ENCODE data around the gene CELF2. TPM values are rescaled to one million over a fixed set of nuclear protein-coding genes. Genes with fewer than 3 reads are reported as not detected.

CELF2 gene
- total RNA-seq, 1 donor from 2014 or later, result 33.8 TPM

GRCh38 chr10:11322698-11323097 lies 305.0 kb downstream of the CELF2 start:
- Mint-ChIP-seq H3K27me3 (ENCODE audit: unreplicated experiment) (no peaks in the 10 kb centered on the region), H3K9me3 (ENCODE audit: unreplicated experiment) (no peaks in the 10 kb centered on the region), H3K27ac (ENCODE audit: unreplicated experiment) (no peak overlapping the region), H3K4me1 (ENCODE audit: unreplicated experiment) (no peaks in the 10 kb centered on the region), H3K4me3 (ENCODE audit: unreplicated experiment) (no peak overlapping the region), H3K36me3 (ENCODE audit: unreplicated experiment) (no peaks in the 10 kb centered on the region)
- no peak for DNase-seq (ENCODE audit: extremely low spot score, unreplicated experiment)
- TF ChIP-seq CTCF (IDR thresholded peaks at IDR 0.05), result no peak

DNA sequence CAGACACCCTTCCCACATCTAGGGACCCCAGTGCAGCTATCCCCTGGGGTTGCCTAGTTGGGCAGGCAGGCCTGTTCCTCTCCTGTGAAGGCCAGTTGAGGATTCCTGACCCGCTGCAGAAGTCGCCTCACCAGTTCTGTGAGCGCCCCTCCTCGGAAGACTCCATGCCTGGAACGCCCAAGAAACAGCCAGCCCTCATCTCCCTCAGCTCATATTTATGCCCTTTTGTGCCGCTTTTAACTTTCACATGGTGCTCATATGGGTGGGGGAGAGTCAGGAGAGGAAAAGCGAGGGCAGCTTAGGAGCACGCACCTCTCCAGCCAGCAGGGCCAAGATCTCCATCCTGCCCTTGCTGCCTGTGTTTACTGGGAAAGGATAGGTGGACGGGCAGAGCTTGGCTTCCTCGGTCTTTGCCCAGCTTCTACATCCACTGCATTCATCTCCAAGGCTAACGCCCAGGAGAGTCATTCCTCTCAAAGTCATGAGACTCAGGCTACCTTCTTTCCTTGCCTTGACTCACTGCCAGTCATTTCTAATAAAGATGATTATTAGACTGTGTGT lies 307.2 kb downstream of the CELF2 start:
- no peak for TF ChIP-seq CTCF (IDR thresholded peaks at IDR 0.05)
- no peaks in the 10 kb centered on the region for H3K36me3 Mint-ChIP-seq (ENCODE audit: unreplicated experiment)
- no peaks in the 10 kb centered on the region for H3K27me3 Mint-ChIP-seq (ENCODE audit: unreplicated experiment)
- H3K4me3 Mint-ChIP-seq (ENCODE audit: unreplicated experiment), result no peak overlapping the region
- H3K4me1 Mint-ChIP-seq (ENCODE audit: unreplicated experiment), result no peaks in the 10 kb centered on the region
- no peaks in the 10 kb centered on the region for H3K9me3 Mint-ChIP-seq (ENCODE audit: unreplicated experiment)
- no peak overlapping the region for H3K27ac Mint-ChIP-seq (ENCODE audit: unreplicated experiment)
- DNase-seq (ENCODE audit: extremely low spot score, unreplicated experiment), result no peak

- Mint-ChIP-seq H3K9me3 (ENCODE audit: unreplicated experiment) (no peaks in the 10 kb centered on the region), H3K4me1 (ENCODE audit: unreplicated experiment) (peaks cover 4% of the 10 kb centered on the region), H3K27ac (ENCODE audit: unreplicated experiment) (no peak overlapping the region), H3K4me3 (ENCODE audit: unreplicated experiment) (no peak overlapping the region), H3K36me3 (ENCODE audit: unreplicated experiment) (peaks cover 5% of the 10 kb centered on the region), H3K27me3 (ENCODE audit: unreplicated experiment) (no peaks in the 10 kb centered on the region)
- TF ChIP-seq CTCF (IDR thresholded peaks at IDR 0.05), result no peak
- DNase-seq (ENCODE audit: extremely low spot score, unreplicated experiment), result no peak
Measured at GRCh38 chr10:11325817-11326216, 308.1 kb downstream of the CELF2 start.

GRCh38 chr10:11326241-11326640 lies 308.6 kb downstream of the CELF2 start:
- H3K27ac Mint-ChIP-seq (ENCODE audit: unreplicated experiment), result no peak overlapping the region
- H3K9me3 Mint-ChIP-seq (ENCODE audit: unreplicated experiment), result no peaks in the 10 kb centered on the region
- no peak for DNase-seq (ENCODE audit: extremely low spot score, unreplicated experiment)
- H3K36me3 Mint-ChIP-seq (ENCODE audit: unreplicated experiment), result peaks cover 5% of the 10 kb centered on the region
- H3K27me3 Mint-ChIP-seq (ENCODE audit: unreplicated experiment), result no peaks in the 10 kb centered on the region
- no peak for TF ChIP-seq CTCF (IDR thresholded peaks at IDR 0.05)
- H3K4me3 Mint-ChIP-seq (ENCODE audit: unreplicated experiment), result no peak overlapping the region
- peaks cover 4% of the 10 kb centered on the region for H3K4me1 Mint-ChIP-seq (ENCODE audit: unreplicated experiment)

GRCh38 chr10:11326913-11327616 lies 309.4 kb downstream of the CELF2 start:
- peaks cover 5% of the 10 kb centered on the region for H3K36me3 Mint-ChIP-seq (ENCODE audit: unreplicated experiment)
- no peak overlapping the region for H3K4me3 Mint-ChIP-seq (ENCODE audit: unreplicated experiment)
- peaks cover 9% of the 10 kb centered on the region for H3K4me1 Mint-ChIP-seq (ENCODE audit: unreplicated experiment)
- H3K9me3 Mint-ChIP-seq (ENCODE audit: unreplicated experiment), result no peaks in the 10 kb centered on the region
- DNase-seq (ENCODE audit: extremely low spot score, unreplicated experiment), result no peak
- TF ChIP-seq CTCF (IDR thresholded peaks at IDR 0.05), result no peak
- H3K27me3 Mint-ChIP-seq (ENCODE audit: unreplicated experiment), result no peaks in the 10 kb centered on the region
- no peak overlapping the region for H3K27ac Mint-ChIP-seq (ENCODE audit: unreplicated experiment)

Measured in osteocyte (in vitro differentiated cells).